A549 (cell line): ENCODE measurements around the gene PSME3IP1. TPM values are rescaled to one million over a fixed set of nuclear protein-coding genes. Genes with fewer than 3 reads are reported as not detected.

Experiments used
- ATAC-seq, 2 experiments: fragments of 200-7000 bp in 1 of 2; fragments of >200 bp in 1 of 2; cut with Nextera tagmentation in 1 of 2; cut with Tn5 transposase in 1 of 2; 3 replicates each; pipeline versions ENCODE4 v1.8.0 to v1.9.1; 2018 to 2020; ENCODE audit warnings: mild to moderate bottlenecking in 1 of 2, moderate library complexity in 1 of 2
- CTCF ChIA-PET: fragments of 300-600 bp; sonication (Branson Sonifier 250); formaldehyde crosslinking; extraction: SDS; loops from one replicate; lab custom pipeline; 2021; ENCODE audit warnings: antibody characterized with exemption, inconsistent platforms; lab: Yijun Ruan, JAX
- POLR2A ChIA-PET: fragments of 350-600 bp; formaldehyde crosslinking; extraction: SDS; loops from one replicate; lab custom pipeline; 2021; ENCODE audit warnings: antibody characterized with exemption, inconsistent platforms; lab: Yijun Ruan, JAX
- DNase-seq, 2 experiments: peaks; one replicate each; pipeline versions ENCODE4 v3.0.0 to v3.0.0-alpha.2; 2011 to 2016; ENCODE audit warnings: low read depth in 1 of 2, low spot score in 1 of 2
- FAIRE-seq: peaks from 2 replicates; lab custom pipeline; 2011; peaks lifted over from hg19 to GRCh38; lab: Jason Lieb, UNC
- H3K27ac ChIP-seq, 2 experiments: fragments of >200 bp; sonication (Bioruptor Twin); formaldehyde crosslinking; 3 replicates each; pipeline ENCODE4 v1.5.1; 2016 to 2017
- H3K4me1 ChIP-seq: fragments of >200 bp; sonication (Bioruptor Twin); formaldehyde crosslinking; 3 replicates; pipeline ENCODE4 v1.6.1; 2016
- H3K4me2 ChIP-seq: fragments of >200 bp; sonication (Bioruptor Twin); formaldehyde crosslinking; 3 replicates; pipeline ENCODE4 v1.6.1; 2016
- H3K4me3 ChIP-seq: fragments of >200 bp; sonication (Bioruptor Twin); formaldehyde crosslinking; 3 replicates; pipeline ENCODE4 v1.5.1; 2016
- H3K9me3 ChIP-seq: fragments of >200 bp; sonication (Bioruptor Twin); formaldehyde crosslinking; 3 replicates; pipeline ENCODE4 v1.6.1; 2016
- CBX2 ChIP-seq: fragments of 200-600 bp; sonication (generic); IDR thresholded peaks from 2 replicates; pipeline ENCODE4 v1.6.1; 2016; ENCODE audit warnings: low read depth, mild to moderate bottlenecking, borderline replicate concordance
- CHD2 ChIP-seq: fragments of 150-350 bp; IDR thresholded peaks from 2 replicates; pipeline ENCODE4 v1.6.1; 2014; ENCODE audit warnings: low read length; ENCODE audit not compliant: partially characterized antibody
- EP300 ChIP-seq, 2 experiments: fragments of >200 bp; sonication (Bioruptor Twin); formaldehyde crosslinking; IDR thresholded peaks; 2 replicates in 1 of 2; 3 replicates in 1 of 2; pipeline ENCODE4 v1.6.1; 2016 to 2017
- ESRRA ChIP-seq: fragments of 150-350 bp; IDR thresholded peaks from 2 replicates; pipeline ENCODE4 v1.6.1; 2014; ENCODE audit warnings: mild to moderate bottlenecking, low read length, borderline replicate concordance
- FOXS1 ChIP-seq: fragments of 250-450 bp; sonication (Bioruptor Pico); IDR thresholded peaks from 2 replicates; pipeline ENCODE4 v1.5.0; 2020; ENCODE audit warnings: mild to moderate bottlenecking, moderate library complexity
- HEYL ChIP-seq: fragments of 250-450 bp; sonication (Bioruptor Pico); IDR thresholded peaks from 2 replicates; pipeline ENCODE4 v1.8.0; 2021; ENCODE audit warnings: mild to moderate bottlenecking, moderate library complexity
- HOXA7 ChIP-seq: fragments of 250-450 bp; sonication (Bioruptor Pico); IDR thresholded peaks from 2 replicates; pipeline ENCODE4 v1.5.0; 2020; ENCODE audit warnings: mild to moderate bottlenecking, moderate library complexity
- JUN ChIP-seq, 2 experiments: fragments of >200 bp; sonication (Bioruptor Twin); formaldehyde crosslinking; IDR thresholded peaks; 2 replicates in 1 of 2; 3 replicates in 1 of 2; pipeline ENCODE4 v1.6.1; 2016 to 2017
- JUNB ChIP-seq: fragments of >200 bp; sonication (Bioruptor Twin); formaldehyde crosslinking; IDR thresholded peaks from 2 replicates; pipeline ENCODE4 v1.6.1; 2016
- KDM1A ChIP-seq: fragments of 200-600 bp; sonication (generic); IDR thresholded peaks from 2 replicates; pipeline ENCODE4 v1.6.1; 2016; ENCODE audit warnings: low read depth, mild to moderate bottlenecking
- NFE2L2 ChIP-seq: fragments of 150-350 bp; conservative IDR thresholded peaks from 2 replicates; pipeline ENCODE4 v1.6.1; 2014; ENCODE audit warnings: low read length
- PHF8 ChIP-seq: fragments of 200-600 bp; sonication (generic); IDR thresholded peaks from 2 replicates; pipeline ENCODE4 v1.6.1; 2016; ENCODE audit warnings: low read depth, mild to moderate bottlenecking, antibody characterized with exemption, moderate library complexity, borderline replicate concordance
- RAD21 ChIP-seq, 2 experiments: fragments of >200 bp in 1 of 2; sonication (Bioruptor Twin) in 1 of 2; formaldehyde crosslinking in 1 of 2; IDR thresholded peaks in 1 of 2; conservative IDR thresholded peaks in 1 of 2; 2 replicates in 1 of 2; 3 replicates in 1 of 2; pipeline ENCODE4 v1.6.1; 2012 to 2018; ENCODE audit warnings: inconsistent platforms in 1 of 2
- RNF2 ChIP-seq: fragments of 200-600 bp; sonication (generic); IDR thresholded peaks from 2 replicates; pipeline ENCODE4 v1.6.1; 2016; ENCODE audit warnings: low read depth, mild to moderate bottlenecking, antibody characterized with exemption, moderate library complexity, borderline replicate concordance
- SMC3 ChIP-seq: fragments of >200 bp; sonication (Bioruptor Twin); formaldehyde crosslinking; IDR thresholded peaks from 3 replicates; pipeline ENCODE4 v1.6.1; 2018; ENCODE audit warnings: inconsistent platforms
- SREBF2 ChIP-seq: fragments of 450-650 bp; IDR thresholded peaks from 2 replicates; pipeline ENCODE4 v1.6.1; 2014; ENCODE audit warnings: mild to moderate bottlenecking, moderate library complexity
- TP53 ChIP-seq: fragments of 250-450 bp; sonication (Bioruptor Pico); IDR thresholded peaks from 2 replicates; pipeline ENCODE4 v1.5.0; 2021; ENCODE audit warnings: mild to moderate bottlenecking, moderate library complexity
- ZFP36 ChIP-seq: fragments of 450-650 bp; IDR thresholded peaks from 2 replicates; pipeline ENCODE4 v1.6.1; 2014; ENCODE audit warnings: borderline replicate concordance; ENCODE audit not compliant: partially characterized antibody
- ZNF302 ChIP-seq: fragments of 250-450 bp; sonication (Bioruptor Pico); IDR thresholded peaks from 2 replicates; pipeline ENCODE4 v1.9.0; 2021; ENCODE audit warnings: inconsistent platforms, mild to moderate bottlenecking, moderate library complexity
- WGBS: methylation state at CpG from one replicate; pipeline ENCODE4 v1.1.6; 2017; ENCODE audit errors: missing lambda C conversion rate; 5-methylcytosine and 5-hydroxymethylcytosine counted together
- polyA plus RNA-seq, 4 experiments: library from polyadenylated mRNA; depleted of rRNA in 3 of 4; stranded (reverse); fragments of >200 nt; fragmentation: RNase III in 1 of 4; extraction: RNeasy Plus Mini Kit Qiagen cat#74134 plus additional on column Dnase treatment in 1 of 4; gene quantifications; 2 replicates in 3 of 4; 3 replicates in 1 of 4; pipeline ENCODE4 v1.2.3, GENCODE V29; 2011 to 2017
- TF ChIP-seq, protein P1 (sequence below): fragments of 150-350 bp; IDR thresholded peaks from 2 replicates; pipeline ENCODE4 v1.6.1; 2014; ENCODE audit warnings: low read depth, mild to moderate bottlenecking, low read length
- TF ChIP-seq, protein P2 (sequence below): fragments of 450-650 bp; IDR thresholded peaks from 2 replicates; pipeline ENCODE4 v1.6.1; 2014; ENCODE audit warnings: antibody characterized with exemption

Gene PSME3IP1
- polyA plus RNA-seq, 2 of the 4 experiments (the other 2 are of a cell fraction): 155 to 159 TPM

DNA sequence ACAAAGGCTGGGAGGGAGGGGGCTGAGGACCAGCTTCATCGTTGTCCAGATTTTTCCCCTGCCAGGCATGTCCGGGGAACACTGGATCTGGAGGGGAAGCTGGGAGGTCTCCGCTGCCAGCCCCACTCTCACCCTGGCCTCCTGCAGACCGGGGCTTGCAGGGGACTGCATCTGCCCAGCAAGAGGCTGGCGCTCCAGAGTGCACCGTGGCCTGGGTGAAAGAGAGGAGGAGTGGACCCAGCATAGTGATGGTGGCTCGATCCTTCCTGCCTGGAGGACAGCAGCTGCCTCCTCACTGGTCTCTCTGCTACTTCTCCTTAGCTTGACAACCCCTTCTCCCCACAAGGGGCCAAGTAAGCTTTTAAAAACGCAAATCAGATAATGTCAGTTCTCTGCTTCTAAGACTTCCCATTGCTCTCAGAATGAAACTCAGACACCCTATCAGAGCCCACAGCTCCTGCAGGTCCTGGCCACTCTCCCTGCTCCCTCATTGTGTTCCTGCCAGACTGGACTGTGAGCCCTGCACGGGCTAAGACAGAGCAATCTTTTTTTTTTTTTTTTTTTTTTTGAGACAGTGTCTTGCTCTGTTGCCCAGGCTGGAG, 78.4 kb downstream of the PSME3IP1 start:
- H3K27ac ChIP-seq: peak overlapping the region in 1 of 2 experiments; percentile 58; a peak in 2 of 6 replicates
- peaks cover 28% of the 10 kb centered on the region for H3K4me1 ChIP-seq
- no peak overlapping the region for H3K4me2 ChIP-seq
- WGBS: 89% methylated on average over 9 of the region's 9 CpGs
- H3K4me3 ChIP-seq: no peak overlapping the region
- DNase-seq (no peak), ATAC-seq (no peak), FAIRE-seq (no peak)
- no peak for TF ChIP-seq NFE2L2
- no peak for TF ChIP-seq ZFP36
- no peak for TF ChIP-seq SMC3
- TF ChIP-seq CBX2: no peak
- TF ChIP-seq, protein P1, sequence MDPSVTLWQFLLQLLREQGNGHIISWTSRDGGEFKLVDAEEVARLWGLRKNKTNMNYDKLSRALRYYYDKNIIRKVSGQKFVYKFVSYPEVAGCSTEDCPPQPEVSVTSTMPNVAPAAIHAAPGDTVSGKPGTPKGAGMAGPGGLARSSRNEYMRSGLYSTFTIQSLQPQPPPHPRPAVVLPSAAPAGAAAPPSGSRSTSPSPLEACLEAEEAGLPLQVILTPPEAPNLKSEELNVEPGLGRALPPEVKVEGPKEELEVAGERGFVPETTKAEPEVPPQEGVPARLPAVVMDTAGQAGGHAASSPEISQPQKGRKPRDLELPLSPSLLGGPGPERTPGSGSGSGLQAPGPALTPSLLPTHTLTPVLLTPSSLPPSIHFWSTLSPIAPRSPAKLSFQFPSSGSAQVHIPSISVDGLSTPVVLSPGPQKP: no peak
- TF ChIP-seq ESRRA: no peak
- TF ChIP-seq SREBF2: no peak
- TF ChIP-seq PHF8: no peak
- TF ChIP-seq RAD21 (conservative IDR thresholded peaks at IDR 0.05 in 1 of 2, IDR thresholded peaks at IDR 0.05 in 1 of 2): no peak
- TF ChIP-seq HEYL (CRISPR knock-in tag): no peak
- H3K9me3 ChIP-seq: no peaks in the 10 kb centered on the region
- CTCF ChIA-PET: interaction anchor here (2.6 to 8.4 kb wide), 2 partner anchors 14 to 23 kb away, joined by 9 to 72 read pairs; partner anchors contain the start of gene CPNE2
- POLR2A ChIA-PET: interaction anchor here (0.7 kb wide), 1 partner anchor 62 kb away, joined by 4 read pairs; no protein-coding TSS in a partner anchor

DNA sequence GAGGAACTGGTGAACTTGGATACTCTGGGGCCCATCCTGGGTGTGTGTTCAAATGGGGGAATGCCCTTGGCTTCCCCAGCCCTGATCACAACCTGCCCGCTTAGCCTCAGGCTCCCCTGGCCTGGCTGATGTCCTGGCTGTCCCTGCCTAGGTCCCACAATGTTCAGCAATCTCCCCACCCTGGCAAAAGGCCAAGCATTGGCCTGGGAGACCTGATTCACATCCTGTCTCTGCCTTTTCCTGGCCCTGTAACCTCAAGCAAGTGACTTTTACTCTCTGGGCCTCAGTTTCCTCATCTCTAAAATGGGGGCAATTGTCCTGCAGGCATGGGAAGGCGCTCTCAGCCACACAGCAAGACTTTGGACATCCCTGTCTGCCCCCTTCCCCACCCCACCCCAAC, 79.1 kb downstream of the PSME3IP1 start:
- CTCF ChIA-PET: interaction anchor here (2.6 to 8.4 kb wide), 2 partner anchors 14 to 23 kb away, joined by 9 to 72 read pairs; partner anchors contain the start of gene CPNE2
- H3K4me1 ChIP-seq: peaks cover 28% of the 10 kb centered on the region
- WGBS: 80% methylated on average over 2 of the region's 2 CpGs
- peak overlapping the region in 1 of 2 experiments; percentile 58; a peak in 2 of 6 replicates for H3K27ac ChIP-seq
- no peak overlapping the region for H3K4me3 ChIP-seq
- FAIRE-seq (no peak), ATAC-seq (peak; percentile 15 to 24; a peak in 2 of 6 replicates), DNase-seq (no peak)
- TF ChIP-seq, protein P2, sequence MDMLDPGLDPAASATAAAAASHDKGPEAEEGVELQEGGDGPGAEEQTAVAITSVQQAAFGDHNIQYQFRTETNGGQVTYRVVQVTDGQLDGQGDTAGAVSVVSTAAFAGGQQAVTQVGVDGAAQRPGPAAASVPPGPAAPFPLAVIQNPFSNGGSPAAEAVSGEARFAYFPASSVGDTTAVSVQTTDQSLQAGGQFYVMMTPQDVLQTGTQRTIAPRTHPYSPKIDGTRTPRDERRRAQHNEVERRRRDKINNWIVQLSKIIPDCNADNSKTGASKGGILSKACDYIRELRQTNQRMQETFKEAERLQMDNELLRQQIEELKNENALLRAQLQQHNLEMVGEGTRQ: no peak
- no peak for TF ChIP-seq PHF8
- TF ChIP-seq TP53: no peak
- TF ChIP-seq KDM1A: peak; percentile 42; the same call in 1 of the 2 replicates
- no peak for TF ChIP-seq JUNB
- TF ChIP-seq JUN (IDR thresholded peaks at IDR 0.05): no peak
- TF ChIP-seq RNF2: no peak
- H3K4me2 ChIP-seq: no peak overlapping the region
- no peaks in the 10 kb centered on the region for H3K9me3 ChIP-seq
- POLR2A ChIA-PET: no interaction called here

DNA sequence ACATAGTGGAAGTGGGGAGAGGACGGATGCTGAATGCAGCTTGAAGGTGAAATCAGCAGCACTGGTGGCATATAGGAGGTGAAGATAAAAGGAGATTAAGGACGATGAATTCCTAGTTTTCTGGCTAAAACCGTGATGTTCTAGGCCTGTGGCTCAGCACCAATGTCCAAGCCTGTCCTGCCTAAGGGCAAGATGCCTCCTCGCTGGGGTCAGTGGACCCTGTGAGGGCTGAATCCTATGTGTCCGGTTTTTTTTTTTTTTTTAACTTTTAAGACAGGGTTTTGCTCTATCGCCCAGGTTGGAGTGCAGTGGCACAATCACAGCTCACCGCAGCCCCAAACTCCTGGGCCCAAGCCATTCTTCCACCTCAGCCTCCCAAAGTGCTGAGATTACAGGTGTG, 80.7 kb downstream of the PSME3IP1 start:
- ChIA-PET CTCF (interaction anchor here (1.0 to 8.4 kb wide), 4 partner anchors 12 to 312 kb away, joined by 4 to 72 read pairs (median 6); partner anchors contain the start of gene CPNE2), POLR2A (interaction anchor here (0.8 kb wide), 1 partner anchor 13 kb away, joined by 3 read pairs; the partner anchor contains the start of gene CPNE2)
- no peak for ATAC-seq
- no peak for FAIRE-seq
- Histone ChIP-seq H3K4me3 (no peak overlapping the region), H3K27ac (peak overlapping the region in 1 of 2 experiments; percentile 73; a peak in 3 of 6 replicates), H3K9me3 (no peaks in the 10 kb centered on the region), H3K4me1 (peaks cover 32% of the 10 kb centered on the region), H3K4me2 (0 out of 3 replicates have a peak overlapping the region, but pooled peaks have one; percentile 12)
- WGBS: 95% methylated on average over 7 of the region's 7 CpGs
- no peak for DNase-seq
- no peak for TF ChIP-seq HOXA7 (CRISPR knock-in tag)
- no peak for TF ChIP-seq EP300 (IDR thresholded peaks at IDR 0.05)
- no peak for TF ChIP-seq ZNF302
- no peak for TF ChIP-seq RAD21 (conservative IDR thresholded peaks at IDR 0.05 in 1 of 2, IDR thresholded peaks at IDR 0.05 in 1 of 2)
- TF ChIP-seq FOXS1 (CRISPR knock-in tag): no peak
- TF ChIP-seq CHD2: no peak
- TF ChIP-seq RNF2: no peak
- no peak for TF ChIP-seq SREBF2
